Mesodermal cell (in vitro differentiated cells): ENCODE measurements around the gene SNAPC3.

Source experiments
- H3K27ac ChIP-seq: 2 replicates; pipeline ENCODE4 v1.7.0; 2013; ENCODE audit warnings: mild to moderate bottlenecking, low read depth, low read length, moderate library complexity; ENCODE audit not compliant: severe bottlenecking
- H3K36me3 ChIP-seq: 2 replicates; pipeline ENCODE4 v1.7.1; 2013; ENCODE audit warnings: mild to moderate bottlenecking, low read length, moderate library complexity; ENCODE audit not compliant: control insufficient read depth, insufficient read depth
- H3K4me1 ChIP-seq: one replicate; pipeline ENCODE4 v1.7.1; 2013; ENCODE audit warnings: mild to moderate bottlenecking, low read length; ENCODE audit not compliant: insufficient read depth, control insufficient read depth, poor library complexity, severe bottlenecking
- H3K4me3 ChIP-seq: 2 replicates; pipeline ENCODE4 v1.7.0; 2013; ENCODE audit warnings: low read length, control low read depth, mild to moderate bottlenecking; ENCODE audit not compliant: insufficient read depth, poor library complexity, severe bottlenecking; ENCODE audit errors: extremely low read depth
- H3K9me3 ChIP-seq: 2 replicates; pipeline ENCODE4 v1.7.1; 2013; ENCODE audit warnings: mild to moderate bottlenecking, low read length, moderate library complexity; ENCODE audit not compliant: control insufficient read depth
- WGBS, 2 experiments: methylation state at CpG; one replicate each; pipeline ENCODE4 v1.1.5; 2013; ENCODE audit warnings: missing lambda C conversion rate in 2 of 2; ENCODE audit not compliant: insufficient coverage in 2 of 2; 5-methylcytosine and 5-hydroxymethylcytosine counted together

SNAPC3 gene

GRCh38 chr9:15491950-15492349 is 69.3 kb downstream of the SNAPC3 start:
- peaks cover 55% of the 10 kb centered on the region for H3K36me3 ChIP-seq
- no peaks in the 10 kb centered on the region for H3K4me1 ChIP-seq
- no CpG with 5 or more reads among the region's 1 CpG for WGBS, 2 experiments
- H3K27ac ChIP-seq, result no peak overlapping the region
- peaks cover 9% of the 10 kb centered on the region for H3K9me3 ChIP-seq
- H3K4me3 ChIP-seq, result no peak overlapping the region

- Histone ChIP-seq H3K36me3 (peaks cover 58% of the 10 kb centered on the region), H3K27ac (no peak overlapping the region), H3K4me3 (no peak overlapping the region), H3K4me1 (no peaks in the 10 kb centered on the region), H3K9me3 (peaks cover 9% of the 10 kb centered on the region)
- WGBS, 2 experiments, result 96 to 98% methylated on average over 8 to 9 of the region's 13 CpGs
Measured at GRCh38 chr9:15492485-15493150, 69.9 kb downstream of the SNAPC3 start.

GRCh38 chr9:15498246-15498995 is 75.7 kb downstream of the SNAPC3 start:
- no peaks in the 10 kb centered on the region for H3K9me3 ChIP-seq
- no peak overlapping the region for H3K27ac ChIP-seq
- H3K36me3 ChIP-seq, result peaks cover 68% of the 10 kb centered on the region
- H3K4me3 ChIP-seq, result no peak overlapping the region
- H3K4me1 ChIP-seq, result no peaks in the 10 kb centered on the region
- WGBS, 2 experiments, result 94 to 97% methylated on average over 5 to 11 of the region's 13 CpGs

- H3K4me3 ChIP-seq, result no peak overlapping the region
- H3K4me1 ChIP-seq, result no peaks in the 10 kb centered on the region
- 100% methylated on average over 1 of the region's 2 CpGs; no CpG with 5 or more reads in 1 of the 2 experiments for WGBS, 2 experiments
- H3K9me3 ChIP-seq, result no peaks in the 10 kb centered on the region
- H3K27ac ChIP-seq, result peak overlapping the region; percentile 13
- H3K36me3 ChIP-seq, result peaks cover 69% of the 10 kb centered on the region
Measured at GRCh38 chr9:15499139-15499538, 76.5 kb downstream of the SNAPC3 start.

GRCh38 chr9:15501179-15501578 is 78.5 kb downstream of the SNAPC3 start:
- no peaks in the 10 kb centered on the region for H3K9me3 ChIP-seq
- H3K36me3 ChIP-seq, result peaks cover 78% of the 10 kb centered on the region
- H3K4me1 ChIP-seq, result no peaks in the 10 kb centered on the region
- WGBS, 2 experiments, result 93 to 94% methylated on average over 2 to 5 of the region's 6 CpGs
- H3K27ac ChIP-seq, result no peak overlapping the region
- no peak overlapping the region for H3K4me3 ChIP-seq

GRCh38 chr9:15501803-15502202 is 79.1 kb downstream of the SNAPC3 start:
- peaks cover 80% of the 10 kb centered on the region for H3K36me3 ChIP-seq
- WGBS, 2 experiments, result 89 to 94% methylated on average over 3 of the region's 5 CpGs

GRCh38 chr9:15505921-15506320 is 83.2 kb downstream of the SNAPC3 start:
- WGBS, 2 experiments, result 88 to 94% methylated on average over 1 to 3 of the region's 3 CpGs

More at GRCh38 chr9:15501803-15502202, 79.1 kb downstream of the SNAPC3 start:
- Histone ChIP-seq H3K4me1 (no peaks in the 10 kb centered on the region), H3K27ac (no peak overlapping the region), H3K4me3 (no peak overlapping the region), H3K9me3 (no peaks in the 10 kb centered on the region)

GRCh38 chr9:15509931-15510788 is 87.5 kb downstream of the SNAPC3 start:
- 0 to 1% methylated on average over 19 to 33 of the region's 76 CpGs for WGBS, 2 experiments
- Histone ChIP-seq H3K4me1 (peaks cover 5% of the 10 kb centered on the region), H3K27ac (peak overlapping the region; percentile 100)

More at GRCh38 chr9:15505921-15506320, 83.2 kb downstream of the SNAPC3 start:
- peaks cover 76% of the 10 kb centered on the region for H3K36me3 ChIP-seq
- no peak overlapping the region for H3K4me3 ChIP-seq
- H3K27ac ChIP-seq, result no peak overlapping the region
- H3K9me3 ChIP-seq, result no peaks in the 10 kb centered on the region
- H3K4me1 ChIP-seq, result peaks cover 5% of the 10 kb centered on the region

GRCh38 chr9:15510789-15511575 is 88.3 kb downstream of the SNAPC3 start, which contains the start of gene PSIP1:
TSS of gene PSIP1 (minus strand) at chr9:15510970. CDS start at chr9:15510188, 782 bp downstream.
- H3K4me3 ChIP-seq, result peak within 1 kb of the TSS; percentile 87
- WGBS, 2 experiments, result 1 to 4% methylated on average over 9 to 70 of the region's 72 CpGs
- peaks cover 5% of the 10 kb centered on the region for H3K4me1 ChIP-seq
- H3K36me3 ChIP-seq, result peaks cover 32% of the 10 kb centered on the region
- H3K9me3 ChIP-seq, result no peaks in the 10 kb centered on the region
- H3K27ac ChIP-seq, result peak within 1 kb of the TSS; percentile 100

More at GRCh38 chr9:15509931-15510788, 87.5 kb downstream of the SNAPC3 start:
- Histone ChIP-seq H3K4me3 (peak overlapping the region; percentile 87), H3K36me3 (peaks cover 36% of the 10 kb centered on the region), H3K9me3 (no peaks in the 10 kb centered on the region)
